Stomach (tissue), 4 donors: Measurements from ENCODE around the gene NUCKS1.

Source experiments
- POLR2AphosphoS5 ChIP-seq, 3 donors: sonication (generic); formaldehyde crosslinking; IDR thresholded peaks; one replicate each; pipeline ENCODE4 v1.6.1; 2016; ENCODE audit warnings: antibody characterized with exemption in 3 of 3
- TF ChIP-seq, protein P1 (sequence below), 7 experiments: fragments of 450-650 bp in 4 of 7; fragments of 200-600 bp in 3 of 7; sonication (generic) in 3 of 7; IDR thresholded peaks; one replicate each; pipeline ENCODE4 v1.5.1; 2016 to 2019; ENCODE audit warnings: antibody characterized with exemption in 7 of 7, control low read depth in 2 of 7, mild to moderate bottlenecking in 1 of 7

- TF ChIP-seq, protein P1, sequence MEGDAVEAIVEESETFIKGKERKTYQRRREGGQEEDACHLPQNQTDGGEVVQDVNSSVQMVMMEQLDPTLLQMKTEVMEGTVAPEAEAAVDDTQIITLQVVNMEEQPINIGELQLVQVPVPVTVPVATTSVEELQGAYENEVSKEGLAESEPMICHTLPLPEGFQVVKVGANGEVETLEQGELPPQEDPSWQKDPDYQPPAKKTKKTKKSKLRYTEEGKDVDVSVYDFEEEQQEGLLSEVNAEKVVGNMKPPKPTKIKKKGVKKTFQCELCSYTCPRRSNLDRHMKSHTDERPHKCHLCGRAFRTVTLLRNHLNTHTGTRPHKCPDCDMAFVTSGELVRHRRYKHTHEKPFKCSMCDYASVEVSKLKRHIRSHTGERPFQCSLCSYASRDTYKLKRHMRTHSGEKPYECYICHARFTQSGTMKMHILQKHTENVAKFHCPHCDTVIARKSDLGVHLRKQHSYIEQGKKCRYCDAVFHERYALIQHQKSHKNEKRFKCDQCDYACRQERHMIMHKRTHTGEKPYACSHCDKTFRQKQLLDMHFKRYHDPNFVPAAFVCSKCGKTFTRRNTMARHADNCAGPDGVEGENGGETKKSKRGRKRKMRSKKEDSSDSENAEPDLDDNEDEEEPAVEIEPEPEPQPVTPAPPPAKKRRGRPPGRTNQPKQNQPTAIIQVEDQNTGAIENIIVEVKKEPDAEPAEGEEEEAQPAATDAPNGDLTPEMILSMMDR (IDR thresholded peaks at IDR 0.05) = no peak
- no peak for TF ChIP-seq POLR2AphosphoS5 (IDR thresholded peaks at IDR 0.05)
These were observed 4.9 kb upstream of the NUCKS1 start for GRCh38 chr1:205754857-205755256.
